Endothelial cell of umbilical vein (primary cell): ENCODE data around the gene ATXN1. TPM values are rescaled to one million over a fixed set of nuclear protein-coding genes. Genes with fewer than 3 reads are reported as not detected.

ENCODE experiments used
- BruUV-seq: library from RNA; stranded (reverse); fragments of 400-500 nt; replicated peaks from 2 replicates; lab custom pipeline; 2021; lab: Mats Ljungman, UMichigan
- CTCF ChIA-PET: fragments of 300-600, 350-600 bp; sonication (Branson Sonifier 250); formaldehyde crosslinking; loops from one replicate; lab custom pipeline; 2021; ENCODE audit warnings: antibody characterized with exemption, inconsistent platforms; lab: Charles Lee
- POLR2A ChIA-PET: fragments of 300-600, 350-600 bp; sonication (Branson Sonifier 250); formaldehyde crosslinking; loops from one replicate; lab custom pipeline; 2021; ENCODE audit warnings: antibody characterized with exemption, inconsistent platforms; lab: Charles Lee
- DNase-seq: peaks from one replicate; pipeline ENCODE4 v3.0.0-alpha.2; 2011; ENCODE audit warnings: low read depth, low spot score
- FAIRE-seq: peaks from 2 replicates; lab custom pipeline; 2011; peaks lifted over from hg19 to GRCh38; lab: Jason Lieb, UNC
- H2AFZ ChIP-seq: 2 replicates; pipeline ENCODE4 v1.6.0; 2012; ENCODE audit warnings: low read depth, low read length, control low read depth, inconsistent platforms
- H3K27ac ChIP-seq: 2 replicates; pipeline ENCODE4 v1.5.1; 2011; ENCODE audit warnings: low read depth, mild to moderate bottlenecking, control low read depth, low read length, moderate library complexity; ENCODE audit not compliant: insufficient read depth
- H3K27me3 ChIP-seq, 2 experiments: 2 replicates each; pipeline versions ENCODE4 v1.6.0 to v1.6.1; 2011; ENCODE audit warnings: low read length in 2 of 2, mixed read lengths in 1 of 2; ENCODE audit not compliant: control insufficient read depth in 2 of 2, insufficient read depth in 2 of 2
- H3K36me3 ChIP-seq, 2 experiments: 2 replicates in 1 of 2; 3 replicates in 1 of 2; pipeline ENCODE4 v1.5.1; 2011; ENCODE audit warnings: low read length in 2 of 2, mild to moderate bottlenecking in 1 of 2, moderate library complexity in 1 of 2; ENCODE audit not compliant: control insufficient read depth in 2 of 2, insufficient read depth in 2 of 2; ENCODE audit errors: extremely low read depth in 1 of 2
- H3K4me1 ChIP-seq: 3 replicates; pipeline ENCODE4 v1.5.1; 2011; ENCODE audit warnings: mild to moderate bottlenecking, low read length; ENCODE audit not compliant: control insufficient read depth, insufficient read depth; ENCODE audit errors: extremely low read depth
- H3K4me2 ChIP-seq: 2 replicates; pipeline ENCODE4 v1.6.1; 2011; ENCODE audit warnings: low read length, control low read depth, mixed read lengths; ENCODE audit not compliant: insufficient read depth
- H3K4me3 ChIP-seq, 3 experiments: fragments of 200-600 bp in 1 of 3; sonication (generic), shearing (Covaris generic) in 1 of 3; replicated peaks in 1 of 3; 2 replicates each; pipeline ENCODE4 v1.5.1; 2011 to 2016; ENCODE audit warnings: control low read depth in 3 of 3, low read length in 3 of 3, mild to moderate bottlenecking in 2 of 3, inconsistent platforms in 1 of 3, low read depth in 1 of 3, moderate library complexity in 1 of 3; ENCODE audit not compliant: insufficient read depth in 1 of 3
- H3K79me2 ChIP-seq: 2 replicates; pipeline ENCODE4 v1.6.0; 2012; ENCODE audit warnings: low read length, inconsistent platforms; ENCODE audit not compliant: control insufficient read depth, insufficient read depth
- H3K9ac ChIP-seq: replicated peaks from 2 replicates; pipeline ENCODE3; 2011; ENCODE audit warnings: low read length, control low read depth; ENCODE audit not compliant: insufficient read depth; ENCODE audit errors: extremely low read depth
- H3K9me1 ChIP-seq: replicated peaks from 3 replicates; pipeline ENCODE4 v1.6.0; 2011; ENCODE audit warnings: mild to moderate bottlenecking, low read length; ENCODE audit not compliant: control insufficient read depth, insufficient read depth; ENCODE audit errors: extremely low read depth
- H3K9me3 ChIP-seq: replicated peaks from 2 replicates; pipeline ENCODE4 v1.5.1; 2012; ENCODE audit warnings: low read length, inconsistent platforms; ENCODE audit not compliant: control insufficient read depth, insufficient read depth
- H4K20me1 ChIP-seq: replicated peaks from 2 replicates; pipeline ENCODE3; 2011; ENCODE audit warnings: mild to moderate bottlenecking, low read length; ENCODE audit not compliant: control insufficient read depth, insufficient read depth; ENCODE audit errors: extremely low read depth
- CTCF ChIP-seq, 2 donors: IDR thresholded peaks; 1 replicate in 1 of 2; 2 replicates in 1 of 2; pipeline ENCODE4 v1.5.1; 2011; ENCODE audit warnings: low read length in 2 of 2, mild to moderate bottlenecking in 2 of 2, moderate library complexity in 2 of 2, control low read depth in 1 of 2, inconsistent platforms in 1 of 2, low read depth in 1 of 2; ENCODE audit not compliant: insufficient read depth in 1 of 2; ENCODE audit errors: extremely low read depth in 1 of 2
- EZH2 ChIP-seq: IDR thresholded peaks from 2 replicates; pipeline ENCODE4 v1.6.1; 2012; ENCODE audit warnings: borderline replicate concordance, low read depth, mild to moderate bottlenecking, moderate library complexity, low read length, inconsistent platforms; ENCODE audit not compliant: severe bottlenecking
- FOS ChIP-seq: IDR thresholded peaks from 2 replicates; pipeline ENCODE4 v1.6.1; 2011; ENCODE audit warnings: mild to moderate bottlenecking, low read length, moderate library complexity, borderline replicate concordance; ENCODE audit not compliant: insufficient read depth
- GATA2 ChIP-seq: IDR thresholded peaks from 2 replicates; pipeline ENCODE4 v1.7.0; 2011; ENCODE audit warnings: low read depth, mild to moderate bottlenecking, moderate library complexity, mixed read lengths, low read length; ENCODE audit not compliant: insufficient read length, insufficient read depth
- JUN ChIP-seq: IDR thresholded peaks from 2 replicates; pipeline ENCODE4 v1.6.1; 2011; ENCODE audit warnings: borderline replicate concordance, low read depth; ENCODE audit not compliant: insufficient read length, insufficient read depth
- MAX ChIP-seq: IDR thresholded peaks from 2 replicates; pipeline ENCODE4 v1.6.1; 2011; ENCODE audit not compliant: insufficient read depth, insufficient read length
- MYC ChIP-seq: IDR thresholded peaks from one replicate; pipeline ENCODE4 v1.6.1; 2011; ENCODE audit warnings: mild to moderate bottlenecking, low read depth, low read length
- POLR2A ChIP-seq: IDR thresholded peaks from 2 replicates; pipeline ENCODE4 v1.6.1; 2012; ENCODE audit warnings: low read depth, mild to moderate bottlenecking, control low read depth, low read length
- POLR2AphosphoS5 ChIP-seq: IDR thresholded peaks from 2 replicates; pipeline ENCODE4 v1.6.1; 2012; ENCODE audit warnings: low read depth, mild to moderate bottlenecking, control low read depth, low read length, moderate library complexity; ENCODE audit not compliant: insufficient read depth
- dilution Hi-C: fragments of 300-500 bp; cut with MboI; formaldehyde crosslinking; loops from one replicate; pipeline ENCODE4 v1.15.0; 2019; ENCODE audit warnings: low sequenced_read_pairs; ENCODE audit not compliant: extremely low pct_ligation_motif_present
- intact Hi-C: fragments of 100-400 bp; cut with micrococcal nuclease; formaldehyde crosslinking; loops from one replicate; pipeline ENCODE4 v1.10.0; 2022
- polyA plus RNA-seq, 4 experiments: library from polyadenylated mRNA; depleted of rRNA in 3 of 4; stranded (reverse) in 3 of 4; unstranded in 1 of 4; fragments of >200 nt; gene quantifications; 2 replicates each; pipeline versions ENCODE4 v1.2.1 to v1.2.3, GENCODE V29; 2011 to 2012; ENCODE audit warnings: missing spikeins in 1 of 4
- total RNA-seq: library from RNA; stranded (reverse); gene quantifications from 2 replicates; pipeline ENCODE4 v1.2.3, GENCODE V29; 2021

The ATXN1 gene
- total and polyA plus RNA-seq, 2 donors (not counting 3 experiments of a cell fraction or from before 2014, with no cell fraction given): 16.4 to 33.0 TPM

GRCh38 chr6:16292942-16293341, 468.3 kb downstream of the ATXN1 start:
- no TSS peak for BruUV-seq
- no peak overlapping the region for H3K27ac ChIP-seq
- ChIA-PET CTCF (interaction anchor here (1.9 kb wide), 1 partner anchor 14 kb away, joined by 4 read pairs; no protein-coding TSS in a partner anchor), POLR2A (no interaction called here)
- dilution Hi-C loops: no loop called here
- H3K4me1 ChIP-seq: no peaks in the 10 kb centered on the region
- H3K4me3 ChIP-seq: no peak overlapping the region
- H3K9me3 ChIP-seq: no peaks in the 10 kb centered on the region
- DNase-seq: no peak
- no peak for TF ChIP-seq MYC
- no peak for TF ChIP-seq GATA2
- TF ChIP-seq JUN: no peak
- no peak for TF ChIP-seq POLR2A
- no peak for TF ChIP-seq MAX
- no peak for TF ChIP-seq POLR2AphosphoS5
- no peak for TF ChIP-seq EZH2
- TF ChIP-seq FOS: no peak
- TF ChIP-seq CTCF (IDR thresholded peaks at IDR 0.05; ENCODE audit: extremely low read depth in 1 of 2, insufficient read depth in 1 of 2, low read depth in 1 of 2, low read length in 2 of 2): no peak
- no peak overlapping the region for H2AFZ ChIP-seq
- intact Hi-C loops: no loop called here
- FAIRE-seq: no peak
- H3K79me2 ChIP-seq: no peaks in the 10 kb centered on the region
- no peaks in the 10 kb centered on the region for H4K20me1 ChIP-seq
- no peaks in the 10 kb centered on the region for H3K27me3 ChIP-seq
- no peaks in the 10 kb centered on the region for H3K9me1 ChIP-seq
- peaks cover 0 to 22% of the 10 kb centered on the region in 2 experiments for H3K36me3 ChIP-seq
- H3K4me2 ChIP-seq: no peak overlapping the region
- no peak overlapping the region for H3K9ac ChIP-seq
